Uterus (tissue), 2 donors: ENCODE measurements around the gene FOXE3.

Experiments
- POLR2A ChIP-seq, 2 donors: fragments of 450-650 bp; IDR thresholded peaks; one replicate each; pipeline ENCODE4 v1.6.1; 2016; ENCODE audit warnings: antibody characterized with exemption in 2 of 2, mild to moderate bottlenecking in 1 of 2, moderate library complexity in 1 of 2
- TF ChIP-seq, protein P1 (sequence below), 4 experiments: fragments of 200-600 bp in 2 of 4; fragments of 450-650 bp in 2 of 4; sonication (generic) in 2 of 4; IDR thresholded peaks; one replicate each; pipeline ENCODE4 v1.5.1; 2016 to 2019; ENCODE audit warnings: antibody characterized with exemption in 4 of 4, mild to moderate bottlenecking in 2 of 4, moderate library complexity in 1 of 4

- TF ChIP-seq, protein P1, sequence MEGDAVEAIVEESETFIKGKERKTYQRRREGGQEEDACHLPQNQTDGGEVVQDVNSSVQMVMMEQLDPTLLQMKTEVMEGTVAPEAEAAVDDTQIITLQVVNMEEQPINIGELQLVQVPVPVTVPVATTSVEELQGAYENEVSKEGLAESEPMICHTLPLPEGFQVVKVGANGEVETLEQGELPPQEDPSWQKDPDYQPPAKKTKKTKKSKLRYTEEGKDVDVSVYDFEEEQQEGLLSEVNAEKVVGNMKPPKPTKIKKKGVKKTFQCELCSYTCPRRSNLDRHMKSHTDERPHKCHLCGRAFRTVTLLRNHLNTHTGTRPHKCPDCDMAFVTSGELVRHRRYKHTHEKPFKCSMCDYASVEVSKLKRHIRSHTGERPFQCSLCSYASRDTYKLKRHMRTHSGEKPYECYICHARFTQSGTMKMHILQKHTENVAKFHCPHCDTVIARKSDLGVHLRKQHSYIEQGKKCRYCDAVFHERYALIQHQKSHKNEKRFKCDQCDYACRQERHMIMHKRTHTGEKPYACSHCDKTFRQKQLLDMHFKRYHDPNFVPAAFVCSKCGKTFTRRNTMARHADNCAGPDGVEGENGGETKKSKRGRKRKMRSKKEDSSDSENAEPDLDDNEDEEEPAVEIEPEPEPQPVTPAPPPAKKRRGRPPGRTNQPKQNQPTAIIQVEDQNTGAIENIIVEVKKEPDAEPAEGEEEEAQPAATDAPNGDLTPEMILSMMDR (IDR thresholded peaks at IDR 0.05): no peak
- TF ChIP-seq POLR2A (IDR thresholded peaks at IDR 0.05): no peak
These were observed 22.3 kb downstream of the FOXE3 start for GRCh38 chr1:47438165-47439016.
